Mucosa of rectum (tissue), 2 donors: ENCODE data around the gene COPS9.

ENCODE experiments used
- H3K27ac ChIP-seq, 2 donors: one replicate each; pipeline ENCODE4 v1.7.0; 2013; ENCODE audit warnings: inconsistent platforms in 2 of 2, low read depth in 2 of 2, low read length in 2 of 2
- H3K27me3 ChIP-seq, 2 donors: one replicate each; pipeline ENCODE4 v1.7.0; 2013; ENCODE audit warnings: low read length in 2 of 2; ENCODE audit not compliant: control insufficient read depth in 2 of 2, insufficient read depth in 2 of 2
- H3K36me3 ChIP-seq, 2 donors: one replicate each; pipeline ENCODE4 v1.7.0; 2013; ENCODE audit warnings: low read length in 2 of 2; ENCODE audit not compliant: control insufficient read depth in 2 of 2, insufficient read depth in 2 of 2
- H3K4me1 ChIP-seq, 2 donors: one replicate each; pipeline ENCODE4 v1.7.0; 2013; ENCODE audit warnings: low read length in 2 of 2, mild to moderate bottlenecking in 1 of 2; ENCODE audit not compliant: control insufficient read depth in 2 of 2, insufficient read depth in 2 of 2
- H3K4me3 ChIP-seq, 2 donors: one replicate each; pipeline ENCODE4 v1.7.0; 2013; ENCODE audit warnings: low read length in 2 of 2
- H3K9ac ChIP-seq, 2 donors: one replicate each; pipeline ENCODE4 v1.7.0; 2013; ENCODE audit warnings: low read length in 2 of 2, low read depth in 1 of 2, mild to moderate bottlenecking in 1 of 2
- H3K9me3 ChIP-seq, 2 donors: one replicate each; pipeline ENCODE4 v1.7.0; 2013; ENCODE audit warnings: low read length in 2 of 2; ENCODE audit not compliant: control insufficient read depth in 2 of 2
- donor health status: healthy.
- donor health status: Normal muscosa, but diverticular disease.

The COPS9 gene

GRCh38 chr2:240166191-240166590, 30.1 kb upstream of the COPS9 start:
- Histone ChIP-seq H3K27ac (no peak overlapping the region), H3K4me3 (no peak overlapping the region), H3K27me3 (peaks cover 0 to 3% of the 10 kb centered on the region in 2 donors), H3K4me1 (no peaks in the 10 kb centered on the region), H3K36me3 (no peaks in the 10 kb centered on the region), H3K9me3 (no peaks in the 10 kb centered on the region), H3K9ac (no peak overlapping the region)

GRCh38 chr2:240165661-240166060, 29.6 kb upstream of the COPS9 start:
- no peaks in the 10 kb centered on the region for H3K4me1 ChIP-seq
- H3K27me3 ChIP-seq, result peaks cover 0 to 3% of the 10 kb centered on the region in 2 donors
- no peak overlapping the region for H3K27ac ChIP-seq
- H3K9ac ChIP-seq, result no peak overlapping the region
- H3K9me3 ChIP-seq, result no peaks in the 10 kb centered on the region
- H3K4me3 ChIP-seq, result no peak overlapping the region
- H3K36me3 ChIP-seq, result no peaks in the 10 kb centered on the region

GRCh38 chr2:240165034-240165433, 28.9 kb upstream of the COPS9 start:
- H3K9ac ChIP-seq, result no peak overlapping the region
- no peaks in the 10 kb centered on the region for H3K36me3 ChIP-seq
- no peaks in the 10 kb centered on the region for H3K9me3 ChIP-seq
- no peak overlapping the region for H3K27ac ChIP-seq
- H3K4me1 ChIP-seq, result no peaks in the 10 kb centered on the region
- no peak overlapping the region for H3K4me3 ChIP-seq
- no peaks in the 10 kb centered on the region for H3K27me3 ChIP-seq

GRCh38 chr2:240164586-240164985, 28.5 kb upstream of the COPS9 start:
- no peaks in the 10 kb centered on the region for H3K27me3 ChIP-seq
- no peak overlapping the region for H3K9ac ChIP-seq
- no peaks in the 10 kb centered on the region for H3K9me3 ChIP-seq
- H3K36me3 ChIP-seq, result no peaks in the 10 kb centered on the region
- H3K4me1 ChIP-seq, result no peaks in the 10 kb centered on the region
- H3K4me3 ChIP-seq, result no peak overlapping the region
- no peak overlapping the region for H3K27ac ChIP-seq

- Histone ChIP-seq H3K4me3 (no peak overlapping the region), H3K27me3 (no peaks in the 10 kb centered on the region), H3K9me3 (no peaks in the 10 kb centered on the region), H3K36me3 (no peaks in the 10 kb centered on the region), H3K9ac (no peak overlapping the region), H3K27ac (no peak overlapping the region), H3K4me1 (no peaks in the 10 kb centered on the region)
Observed at GRCh38 chr2:240163844-240164574, 27.9 kb upstream of the COPS9 start.

GRCh38 chr2:240162939-240163714, 27.0 kb upstream of the COPS9 start:
- Histone ChIP-seq H3K4me3 (no peak overlapping the region), H3K27me3 (no peaks in the 10 kb centered on the region), H3K36me3 (no peaks in the 10 kb centered on the region), H3K9me3 (no peaks in the 10 kb centered on the region), H3K27ac (no peak overlapping the region), H3K4me1 (no peaks in the 10 kb centered on the region), H3K9ac (no peak overlapping the region)

GRCh38 chr2:240162531-240162930, 26.4 kb upstream of the COPS9 start:
- Histone ChIP-seq H3K27ac (no peak overlapping the region), H3K4me1 (no peaks in the 10 kb centered on the region), H3K9me3 (no peaks in the 10 kb centered on the region), H3K9ac (no peak overlapping the region), H3K4me3 (no peak overlapping the region), H3K27me3 (no peaks in the 10 kb centered on the region), H3K36me3 (no peaks in the 10 kb centered on the region)

GRCh38 chr2:240162032-240162431, 25.9 kb upstream of the COPS9 start:
- no peaks in the 10 kb centered on the region for H3K27me3 ChIP-seq
- H3K9me3 ChIP-seq, result no peaks in the 10 kb centered on the region
- H3K36me3 ChIP-seq, result no peaks in the 10 kb centered on the region
- no peak overlapping the region for H3K4me3 ChIP-seq
- H3K27ac ChIP-seq, result no peak overlapping the region
- no peak overlapping the region for H3K9ac ChIP-seq
- no peaks in the 10 kb centered on the region for H3K4me1 ChIP-seq

GRCh38 chr2:240161087-240161750, 25.1 kb upstream of the COPS9 start:
- H3K9ac ChIP-seq, result no peak overlapping the region
- H3K4me3 ChIP-seq, result no peak overlapping the region
- no peak overlapping the region for H3K27ac ChIP-seq
- no peaks in the 10 kb centered on the region for H3K4me1 ChIP-seq
- H3K9me3 ChIP-seq, result no peaks in the 10 kb centered on the region
- no peaks in the 10 kb centered on the region for H3K36me3 ChIP-seq
- H3K27me3 ChIP-seq, result no peaks in the 10 kb centered on the region
